Breast epithelium (tissue), 3 donors: ENCODE data around the gene RIGI.

ENCODE experiments used
- CTCF ChIP-seq, 3 donors: fragments of 450-650 bp; IDR thresholded peaks; one replicate each; pipeline ENCODE4 v1.5.1; 2016 to 2017; ENCODE audit warnings: antibody characterized with exemption in 3 of 3, mild to moderate bottlenecking in 3 of 3, moderate library complexity in 3 of 3
- POLR2A ChIP-seq: fragments of 450-650 bp; IDR thresholded peaks from one replicate; pipeline ENCODE4 v1.6.1; 2016; ENCODE audit warnings: antibody characterized with exemption, mild to moderate bottlenecking, moderate library complexity

GRCh38 chr9:32533816-32534215, 7.8 kb upstream of the RIGI start:
- no peak for TF ChIP-seq CTCF (IDR thresholded peaks at IDR 0.05)
- TF ChIP-seq POLR2A: no peak
